Measurements from ENCODE around the gene SLC1A7.

Gene SLC1A7

DNA sequence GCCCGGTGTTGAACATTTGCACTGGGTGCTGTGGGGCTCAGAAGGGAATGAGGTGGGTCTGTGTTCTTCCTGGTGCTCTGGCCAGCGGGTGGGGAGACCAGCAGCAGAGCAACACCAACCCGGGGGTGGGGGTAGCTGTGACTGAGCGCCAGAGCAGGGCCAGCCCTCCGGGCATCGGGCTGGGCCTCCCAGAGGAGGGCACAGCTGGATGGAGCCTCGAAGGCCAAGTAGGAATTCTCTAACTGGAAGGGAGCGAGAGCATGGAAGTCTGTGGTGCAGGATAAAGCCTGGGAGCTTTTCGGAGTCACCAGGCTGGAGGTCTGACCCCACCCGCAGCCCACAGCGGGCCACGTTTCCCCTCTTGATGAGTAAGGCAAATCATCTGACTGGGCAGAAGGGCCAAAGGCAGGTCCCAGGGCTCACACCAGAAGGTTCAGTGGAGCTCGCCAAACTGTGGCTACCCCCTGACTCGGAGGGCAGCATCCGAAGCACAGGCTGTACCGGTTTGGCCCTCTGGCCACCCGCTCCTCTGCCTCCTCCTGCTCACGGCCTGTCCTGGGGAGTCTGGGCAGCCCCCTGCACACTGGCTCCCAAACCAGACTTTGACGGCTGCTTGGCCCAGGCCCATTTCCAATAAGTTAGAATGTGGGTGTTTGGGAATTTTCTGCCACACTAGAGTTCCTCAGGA, 18.8 kb downstream of the SLC1A7 start:
- Mint-ChIP-seq H3K4me3 (no peak overlapping the region), H3K9me3 (no peaks in the 10 kb centered on the region), H3K36me3 (no peaks in the 10 kb centered on the region), H3K27me3 (peaks cover 13% of the 10 kb centered on the region), H3K27ac (no peak overlapping the region), H3K4me1 (no peaks in the 10 kb centered on the region)
- DNase-seq = no peak
- CTCF ChIA-PET = no interaction called here

DNA sequence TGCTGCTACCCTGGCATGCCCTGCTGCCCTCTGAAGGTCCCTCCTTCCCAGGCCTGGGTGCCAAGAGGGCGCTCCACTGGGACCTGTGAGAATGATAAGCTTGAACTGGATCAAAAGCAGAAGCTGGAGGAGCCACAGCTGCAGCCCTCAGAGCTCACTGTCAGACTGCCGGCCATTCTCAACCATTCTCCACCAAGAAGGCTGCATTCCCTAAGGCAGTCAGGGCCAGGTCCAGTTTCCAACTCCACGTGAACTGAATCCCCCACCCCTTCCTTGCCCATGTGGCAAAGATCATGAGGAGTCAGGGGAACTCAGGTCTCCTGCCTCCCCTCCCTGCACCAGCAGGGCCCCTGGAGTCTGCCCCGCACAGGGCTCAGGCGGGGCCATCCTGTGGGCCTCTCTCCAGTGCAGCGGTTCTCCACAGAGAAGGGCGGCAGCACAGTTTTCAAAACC, 19.5 kb downstream of the SLC1A7 start:
- Mint-ChIP-seq H3K4me1 (no peaks in the 10 kb centered on the region), H3K36me3 (no peaks in the 10 kb centered on the region), H3K4me3 (no peak overlapping the region), H3K27me3 (peaks cover 10% of the 10 kb centered on the region), H3K27ac (no peak overlapping the region), H3K9me3 (no peaks in the 10 kb centered on the region)
- no peak for DNase-seq
- CTCF ChIA-PET = no interaction called here

DNA sequence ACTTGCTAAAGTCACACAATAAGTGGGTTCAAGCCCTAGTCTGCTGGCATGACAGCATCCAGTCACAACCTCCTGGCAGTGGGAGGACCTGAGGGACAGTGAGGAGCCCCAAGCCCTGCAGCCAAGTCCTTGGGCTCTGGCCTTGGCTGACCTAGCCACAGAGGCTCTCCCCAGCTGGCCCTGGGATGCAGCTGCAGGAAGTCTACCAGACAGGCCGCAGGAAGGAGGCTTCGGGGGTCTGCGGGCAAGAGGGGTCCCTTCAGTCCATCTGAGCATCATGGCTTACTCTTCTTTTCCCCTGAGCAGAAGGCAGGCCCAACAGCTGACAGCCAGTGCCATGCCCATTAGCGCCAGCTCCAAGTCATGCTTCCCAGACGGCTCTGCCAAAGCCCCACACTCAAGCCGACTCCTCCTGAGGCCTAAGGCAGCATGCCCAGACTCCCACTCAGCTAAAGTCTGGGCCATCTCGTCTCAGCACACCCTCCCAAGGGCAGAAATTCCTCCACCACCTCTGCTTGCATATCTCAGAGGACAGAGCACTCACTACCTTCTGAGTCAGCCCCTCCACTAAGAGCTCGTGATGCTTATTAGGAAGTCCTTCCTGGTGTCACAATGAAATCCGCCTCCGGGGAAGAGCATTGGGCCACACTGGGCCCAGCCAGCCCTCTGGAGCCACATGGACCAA, 20.1 kb downstream of the SLC1A7 start:
- no peak overlapping the region for H3K27ac Mint-ChIP-seq
- no peak for DNase-seq
- H3K9me3 Mint-ChIP-seq = no peaks in the 10 kb centered on the region
- CTCF ChIA-PET = no interaction called here
- H3K36me3 Mint-ChIP-seq = no peaks in the 10 kb centered on the region
- no peak overlapping the region for H3K4me3 Mint-ChIP-seq
- no peaks in the 10 kb centered on the region for H3K4me1 Mint-ChIP-seq
- peaks cover 9% of the 10 kb centered on the region for H3K27me3 Mint-ChIP-seq

DNA sequence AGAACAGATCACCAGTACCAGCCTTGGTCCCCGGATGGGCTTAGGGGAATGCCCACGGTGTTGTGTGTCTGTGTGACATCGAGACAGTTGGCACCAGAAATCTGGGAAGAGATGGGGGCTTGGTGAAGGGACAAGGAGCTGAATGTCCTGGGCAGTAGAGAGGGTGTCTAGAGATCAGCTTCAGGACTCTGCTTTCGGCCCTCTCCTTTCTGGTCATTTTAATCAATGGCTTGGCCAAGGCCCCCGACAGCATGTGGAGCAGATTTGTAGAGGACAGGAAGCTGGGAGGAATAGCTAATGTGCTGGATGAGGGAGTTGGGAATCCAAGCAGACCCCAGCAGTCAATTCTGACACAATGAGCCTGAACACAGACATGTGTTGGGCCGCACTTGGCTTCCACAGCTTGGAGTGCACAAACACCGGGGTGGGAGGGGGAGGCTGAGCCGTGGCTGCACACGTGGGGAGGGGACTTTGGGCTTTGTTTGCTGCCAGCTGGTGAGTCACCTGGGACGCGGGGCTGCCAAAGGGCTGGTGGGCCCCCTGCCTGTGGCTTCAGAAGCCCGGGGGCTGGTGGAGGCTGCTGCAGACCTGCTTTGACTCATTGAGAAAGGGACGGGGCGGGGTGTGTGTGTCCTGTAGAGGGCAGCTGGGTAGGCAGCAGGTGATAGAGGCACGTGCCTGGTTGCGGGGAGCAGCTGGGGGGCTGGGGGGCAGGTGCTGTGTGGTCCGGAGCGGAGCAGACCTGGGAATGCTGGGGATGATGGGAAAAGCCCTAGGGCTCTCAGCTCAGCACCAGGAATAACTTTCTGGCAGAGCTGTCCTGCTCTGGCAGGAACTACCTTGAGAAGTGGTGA, 20.9 kb downstream of the SLC1A7 start:
- H3K4me3 Mint-ChIP-seq = no peak overlapping the region
- no peaks in the 10 kb centered on the region for H3K36me3 Mint-ChIP-seq
- H3K4me1 Mint-ChIP-seq = no peaks in the 10 kb centered on the region
- H3K27ac Mint-ChIP-seq = no peak overlapping the region
- H3K9me3 Mint-ChIP-seq = no peaks in the 10 kb centered on the region
- DNase-seq = no peak
- CTCF ChIA-PET = no interaction called here
- H3K27me3 Mint-ChIP-seq = peaks cover 8% of the 10 kb centered on the region

DNA sequence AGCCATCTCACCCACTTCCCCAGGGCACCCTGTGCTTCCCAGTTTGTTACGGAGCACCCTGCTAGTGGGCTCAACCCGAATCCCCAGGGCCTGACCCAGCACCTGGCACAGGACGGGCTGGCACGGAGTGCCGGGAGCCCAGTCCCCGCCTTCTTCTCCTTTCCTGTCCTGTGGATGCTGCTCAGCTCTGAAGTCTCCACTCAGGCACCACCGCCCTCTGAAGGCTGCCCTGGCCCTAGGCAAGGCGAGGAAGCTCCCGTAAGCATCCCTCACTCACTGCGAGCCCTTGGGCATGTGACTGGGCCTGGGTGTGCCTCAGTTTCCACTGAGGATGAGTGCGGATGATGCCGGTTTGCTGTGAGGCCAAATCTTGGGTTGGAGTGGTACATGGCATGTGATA, 21.8 kb downstream of the SLC1A7 start:
- Mint-ChIP-seq H3K4me1 (no peaks in the 10 kb centered on the region), H3K27me3 (peaks cover 13% of the 10 kb centered on the region), H3K4me3 (no peak overlapping the region), H3K36me3 (no peaks in the 10 kb centered on the region), H3K9me3 (no peaks in the 10 kb centered on the region), H3K27ac (no peak overlapping the region)
- no peak for DNase-seq
- CTCF ChIA-PET = no interaction called here

DNA sequence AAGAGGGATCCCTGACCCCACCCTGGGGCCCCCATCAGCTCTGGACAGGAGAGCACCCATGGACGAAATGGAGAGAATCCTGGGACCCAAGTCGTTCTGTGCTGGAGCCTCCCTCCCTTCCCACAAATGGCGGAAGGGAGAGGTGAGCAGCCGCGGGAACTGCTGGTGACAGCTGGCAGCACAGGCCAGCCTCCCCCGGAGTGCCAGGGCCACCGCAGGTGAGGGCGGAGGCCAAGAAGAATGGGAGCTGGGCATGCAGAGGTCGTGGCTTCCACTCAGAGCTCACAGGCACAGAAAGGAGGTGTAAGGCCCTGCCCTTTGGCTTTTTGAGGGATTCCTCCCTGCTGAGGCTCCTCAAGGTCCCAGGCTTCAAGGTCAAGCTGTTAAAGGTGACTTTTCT, 24.6 kb downstream of the SLC1A7 start:
- H3K36me3 Mint-ChIP-seq = no peaks in the 10 kb centered on the region
- H3K4me3 Mint-ChIP-seq = no peak overlapping the region
- peaks cover 23% of the 10 kb centered on the region for H3K27me3 Mint-ChIP-seq
- DNase-seq = no peak
- CTCF ChIA-PET = no interaction called here
- H3K9me3 Mint-ChIP-seq = no peaks in the 10 kb centered on the region
- no peak overlapping the region for H3K27ac Mint-ChIP-seq
- no peaks in the 10 kb centered on the region for H3K4me1 Mint-ChIP-seq

DNA sequence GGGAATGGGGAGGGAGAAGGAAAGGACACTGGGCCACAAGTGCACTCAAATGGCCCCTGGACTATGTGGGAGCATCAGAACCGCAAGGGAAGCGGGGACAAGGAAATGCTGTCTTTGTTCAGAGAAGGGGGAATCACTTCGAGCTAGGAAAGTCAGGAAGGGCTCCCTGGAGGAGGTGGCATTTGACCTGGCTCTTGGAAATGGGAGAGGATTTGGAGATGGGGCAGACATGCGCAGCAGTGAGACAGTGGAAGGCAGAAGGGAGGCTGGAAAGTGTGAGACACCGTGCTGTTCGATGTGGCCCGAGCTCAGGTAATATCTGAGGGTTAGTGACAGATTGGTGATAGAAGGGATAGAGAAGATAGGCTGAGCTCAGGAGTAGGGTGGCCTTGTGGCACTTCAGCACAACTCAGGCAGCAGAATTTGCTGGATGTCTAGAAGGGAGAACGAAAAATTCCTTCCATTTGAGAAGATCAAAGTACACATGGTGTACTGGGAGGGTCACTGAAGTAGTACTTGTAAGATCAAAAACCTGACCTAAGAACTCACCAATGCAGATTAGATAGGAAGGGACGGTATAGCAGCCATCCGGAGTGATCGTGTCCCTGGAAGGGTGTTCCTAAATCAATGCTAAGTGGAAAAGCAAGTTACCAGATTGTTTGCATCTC, 25.4 kb downstream of the SLC1A7 start:
- H3K27ac Mint-ChIP-seq = no peak overlapping the region
- no peaks in the 10 kb centered on the region for H3K9me3 Mint-ChIP-seq
- CTCF ChIA-PET = no interaction called here

DNA sequence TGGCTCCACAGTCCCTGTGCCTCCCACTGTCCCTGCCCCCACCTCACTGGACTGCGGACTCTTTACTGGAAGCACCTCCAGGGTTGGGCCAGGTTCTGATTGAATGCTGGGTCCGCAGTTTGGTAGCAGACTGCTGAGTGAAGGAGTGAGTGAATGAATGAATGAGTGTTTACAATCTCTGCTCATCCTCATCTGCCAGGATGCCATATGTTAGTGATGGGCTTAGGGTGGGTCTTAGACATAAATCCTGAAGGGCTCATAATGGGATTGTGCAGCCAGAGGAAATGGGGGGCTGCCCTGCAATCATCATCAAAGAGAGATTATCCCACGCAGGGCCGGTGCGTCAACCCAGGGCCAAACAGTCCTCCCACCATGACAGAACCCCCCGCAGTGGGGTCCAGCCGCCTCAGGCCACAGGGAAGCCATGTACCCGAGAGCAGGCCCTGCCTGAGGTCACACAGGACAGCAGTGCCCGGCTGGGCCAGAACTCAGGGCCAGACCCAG, 26.1 kb downstream of the SLC1A7 start:
- CTCF ChIA-PET = no interaction called here
- H3K4me3 Mint-ChIP-seq = no peak overlapping the region
- H3K27me3 Mint-ChIP-seq = peaks cover 27% of the 10 kb centered on the region
- no peaks in the 10 kb centered on the region for H3K36me3 Mint-ChIP-seq
- H3K4me1 Mint-ChIP-seq = no peaks in the 10 kb centered on the region
- no peaks in the 10 kb centered on the region for H3K9me3 Mint-ChIP-seq
- no peak for DNase-seq
- no peak overlapping the region for H3K27ac Mint-ChIP-seq

More for the DNA sequence above, 25.4 kb downstream of the SLC1A7 start:
- H3K4me1 Mint-ChIP-seq = no peaks in the 10 kb centered on the region
- no peak for DNase-seq
- peaks cover 28% of the 10 kb centered on the region for H3K27me3 Mint-ChIP-seq
- no peaks in the 10 kb centered on the region for H3K36me3 Mint-ChIP-seq
- H3K4me3 Mint-ChIP-seq = no peak overlapping the region

DNA sequence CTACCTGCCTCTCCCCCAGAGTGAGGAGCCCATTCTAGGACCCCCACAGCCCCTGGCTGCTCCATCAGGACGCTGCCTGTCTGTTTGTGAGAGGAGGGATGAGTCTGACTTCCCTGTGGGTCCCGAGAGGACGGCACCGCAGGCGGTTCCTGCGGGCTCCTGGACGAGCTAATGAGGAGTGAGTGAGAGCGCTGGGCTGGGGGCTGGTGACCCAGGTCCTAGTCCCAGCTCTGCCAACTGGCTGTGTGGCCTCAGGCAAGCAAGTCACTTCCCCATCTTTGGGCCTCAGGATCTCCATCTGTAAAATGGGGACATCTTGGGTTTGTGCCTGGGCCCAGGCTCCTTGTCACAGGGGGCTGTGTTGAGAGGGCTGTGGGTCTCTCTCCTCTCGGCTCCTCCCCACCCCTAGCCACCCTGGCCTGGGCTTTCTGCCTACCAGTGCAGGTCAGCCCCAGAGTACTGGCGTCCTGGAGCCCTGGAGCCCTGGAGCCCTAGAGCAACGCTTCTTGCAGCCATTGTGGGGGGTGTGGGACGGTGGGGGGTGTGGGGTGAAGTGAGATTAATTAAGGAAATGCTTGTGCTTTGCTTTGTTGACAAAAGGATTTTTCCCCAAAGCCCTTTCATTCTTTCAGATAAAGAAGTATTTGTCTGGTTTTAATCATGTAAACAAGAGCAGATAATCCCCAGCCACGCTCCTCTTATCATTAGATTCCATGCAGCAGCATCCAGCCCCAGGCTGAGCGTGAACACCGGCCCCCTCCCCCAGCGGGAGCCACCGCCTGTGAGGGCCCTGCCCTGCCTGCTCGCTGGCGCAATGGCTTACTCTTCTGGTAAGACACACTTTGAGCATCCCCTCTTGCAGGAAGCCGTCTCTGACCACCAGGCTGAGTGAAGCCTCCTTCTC, 26.8 kb downstream of the SLC1A7 start:
- CTCF ChIA-PET = no interaction called here
- H3K27me3 Mint-ChIP-seq = peaks cover 31% of the 10 kb centered on the region
- no peak overlapping the region for H3K27ac Mint-ChIP-seq
- no peaks in the 10 kb centered on the region for H3K36me3 Mint-ChIP-seq
- DNase-seq = no peak
- H3K9me3 Mint-ChIP-seq = no peaks in the 10 kb centered on the region
- H3K4me3 Mint-ChIP-seq = no peak overlapping the region
- H3K4me1 Mint-ChIP-seq = peaks cover 7% of the 10 kb centered on the region

DNA sequence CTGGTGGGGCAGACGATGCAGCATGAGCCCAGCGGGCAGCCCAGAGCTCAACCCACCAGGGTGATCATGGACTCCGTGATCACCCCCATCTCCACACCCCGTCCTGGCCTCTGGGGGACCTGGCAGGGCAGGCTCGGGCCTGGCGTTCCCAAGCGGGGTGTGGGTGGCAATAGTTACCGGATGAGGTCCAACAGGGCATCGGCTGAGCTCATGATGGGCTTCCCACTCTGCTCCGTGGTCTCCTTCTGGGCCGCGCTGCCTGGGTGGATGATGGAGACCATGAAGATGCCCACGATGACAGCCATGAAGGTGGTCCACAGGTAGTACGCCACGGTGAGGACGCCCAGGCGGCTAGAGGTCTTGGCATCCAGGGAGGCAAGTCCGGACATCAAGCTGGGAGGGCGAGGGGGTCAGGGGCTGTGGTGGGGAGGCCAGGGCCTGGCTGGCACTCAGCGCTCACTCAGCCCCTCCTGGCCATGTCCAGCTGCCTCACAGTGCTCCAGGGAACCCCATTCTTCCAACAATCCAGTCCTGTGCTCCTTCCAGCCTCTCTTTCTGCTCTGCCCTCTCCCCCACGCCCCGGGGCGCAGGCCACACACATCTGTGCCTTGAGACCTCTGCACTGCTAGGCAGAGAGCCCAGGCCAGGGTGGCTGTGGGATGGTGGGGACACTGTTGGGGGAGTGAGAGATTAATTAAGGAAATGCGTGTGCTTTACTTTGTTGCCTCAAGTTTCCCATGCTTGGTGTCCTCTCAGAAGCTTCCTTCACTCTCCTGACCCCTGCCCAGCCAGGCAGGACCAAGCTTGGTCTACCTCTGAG, 27.6 kb downstream of the SLC1A7 start:
- CTCF ChIA-PET = no interaction called here
- H3K27ac Mint-ChIP-seq = no peak overlapping the region
- H3K4me1 Mint-ChIP-seq = peaks cover 8% of the 10 kb centered on the region
- H3K27me3 Mint-ChIP-seq = peaks cover 37% of the 10 kb centered on the region
- no peak overlapping the region for H3K4me3 Mint-ChIP-seq
- H3K36me3 Mint-ChIP-seq = no peaks in the 10 kb centered on the region
- no peak for DNase-seq
- no peaks in the 10 kb centered on the region for H3K9me3 Mint-ChIP-seq

DNA sequence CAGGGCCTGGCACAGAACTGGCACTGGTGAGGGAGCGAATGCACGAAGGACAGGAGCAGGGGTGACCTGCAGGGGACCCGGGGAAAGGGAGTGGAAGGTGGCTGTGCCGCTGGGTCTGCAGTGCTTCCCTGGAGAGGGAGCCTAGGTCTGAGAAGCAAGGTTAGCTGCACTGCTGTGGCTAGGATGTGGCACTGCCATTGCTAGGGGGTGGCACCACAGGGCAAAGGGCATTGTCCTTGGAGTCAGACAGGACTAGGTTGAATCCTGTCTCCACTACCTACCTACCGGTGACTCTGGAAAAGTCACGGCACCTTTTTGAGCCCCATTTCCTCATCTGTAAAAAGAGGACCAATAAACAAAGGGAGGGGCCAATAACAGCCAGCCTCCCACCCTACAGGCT, 28.3 kb downstream of the SLC1A7 start:
- CTCF ChIA-PET = no interaction called here
- H3K27ac Mint-ChIP-seq = no peak overlapping the region
- peaks cover 8% of the 10 kb centered on the region for H3K4me1 Mint-ChIP-seq
- H3K9me3 Mint-ChIP-seq = no peaks in the 10 kb centered on the region
- peaks cover 42% of the 10 kb centered on the region for H3K27me3 Mint-ChIP-seq
- no peaks in the 10 kb centered on the region for H3K36me3 Mint-ChIP-seq
- DNase-seq = no peak
- no peak overlapping the region for H3K4me3 Mint-ChIP-seq

DNA sequence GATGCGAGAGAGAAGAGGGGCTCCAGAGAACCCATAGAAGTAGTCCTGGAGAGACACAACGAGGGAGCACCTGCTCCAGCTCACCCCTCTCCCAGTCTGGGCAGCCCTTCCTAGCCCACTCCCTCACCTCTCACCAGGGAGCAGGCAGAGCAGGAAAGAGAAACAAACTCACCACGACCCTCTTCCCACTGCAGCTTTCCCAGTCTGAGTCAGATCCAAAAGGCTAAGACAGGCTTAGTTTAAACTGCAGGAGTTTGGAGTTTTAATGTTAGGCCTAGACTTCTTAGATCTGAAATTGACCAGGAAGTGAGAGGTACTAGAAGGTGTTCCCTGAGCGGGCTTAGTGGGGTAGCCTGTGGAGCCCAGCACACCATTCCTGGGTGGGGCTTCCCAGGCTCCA, 29.6 kb downstream of the SLC1A7 start:
- no peak overlapping the region for H3K4me3 Mint-ChIP-seq
- H3K36me3 Mint-ChIP-seq = no peaks in the 10 kb centered on the region
- H3K4me1 Mint-ChIP-seq = peaks cover 12% of the 10 kb centered on the region
- DNase-seq = no peak
- CTCF ChIA-PET = no interaction called here
- no peaks in the 10 kb centered on the region for H3K9me3 Mint-ChIP-seq
- H3K27me3 Mint-ChIP-seq = peaks cover 48% of the 10 kb centered on the region
- H3K27ac Mint-ChIP-seq = no peak overlapping the region

DNA sequence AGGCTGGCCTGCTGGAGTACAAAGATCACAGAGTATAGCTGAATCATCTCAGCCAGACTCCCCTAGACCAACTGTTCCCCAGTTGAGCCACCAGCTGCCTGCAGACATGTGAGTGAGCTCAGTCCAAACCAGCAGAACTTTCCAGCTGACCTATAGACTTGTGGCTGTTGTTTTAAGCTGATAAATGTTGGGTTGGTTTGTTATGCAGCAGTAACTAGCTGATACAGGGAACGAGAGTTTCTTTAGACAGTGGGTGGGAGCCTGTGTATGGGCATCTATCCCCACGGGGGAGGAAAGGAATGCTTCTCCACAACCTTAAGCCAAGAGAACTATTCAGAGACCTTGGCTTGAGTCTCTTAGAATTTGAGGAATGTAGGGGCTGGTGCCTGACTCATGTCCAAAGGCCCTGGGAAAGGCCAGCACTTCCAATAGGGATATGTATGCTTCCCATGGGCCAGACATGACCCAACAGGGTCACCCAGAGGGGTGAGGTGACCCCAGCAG, 30.1 kb downstream of the SLC1A7 start:
- peaks cover 46% of the 10 kb centered on the region for H3K27me3 Mint-ChIP-seq
- H3K4me1 Mint-ChIP-seq = peaks cover 18% of the 10 kb centered on the region
- CTCF ChIA-PET = no interaction called here
- H3K9me3 Mint-ChIP-seq = no peaks in the 10 kb centered on the region
- H3K36me3 Mint-ChIP-seq = no peaks in the 10 kb centered on the region
- no peak overlapping the region for H3K4me3 Mint-ChIP-seq
- DNase-seq = no peak
- H3K27ac Mint-ChIP-seq = no peak overlapping the region
